GM10266 (cell line): Measurements from ENCODE around the gene BTBD2.

Experiments
- DNase-seq: peaks from one replicate; pipeline ENCODE4 v3.0.0; 2012; ENCODE audit errors: extremely low spot score
- CTCF ChIP-seq: IDR thresholded peaks from 2 replicates; pipeline ENCODE4 v1.5.1; 2012; ENCODE audit warnings: mild to moderate bottlenecking, low read depth; ENCODE audit not compliant: control insufficient read depth, insufficient read depth; ENCODE audit errors: missing control alignments

Gene BTBD2

DNA sequence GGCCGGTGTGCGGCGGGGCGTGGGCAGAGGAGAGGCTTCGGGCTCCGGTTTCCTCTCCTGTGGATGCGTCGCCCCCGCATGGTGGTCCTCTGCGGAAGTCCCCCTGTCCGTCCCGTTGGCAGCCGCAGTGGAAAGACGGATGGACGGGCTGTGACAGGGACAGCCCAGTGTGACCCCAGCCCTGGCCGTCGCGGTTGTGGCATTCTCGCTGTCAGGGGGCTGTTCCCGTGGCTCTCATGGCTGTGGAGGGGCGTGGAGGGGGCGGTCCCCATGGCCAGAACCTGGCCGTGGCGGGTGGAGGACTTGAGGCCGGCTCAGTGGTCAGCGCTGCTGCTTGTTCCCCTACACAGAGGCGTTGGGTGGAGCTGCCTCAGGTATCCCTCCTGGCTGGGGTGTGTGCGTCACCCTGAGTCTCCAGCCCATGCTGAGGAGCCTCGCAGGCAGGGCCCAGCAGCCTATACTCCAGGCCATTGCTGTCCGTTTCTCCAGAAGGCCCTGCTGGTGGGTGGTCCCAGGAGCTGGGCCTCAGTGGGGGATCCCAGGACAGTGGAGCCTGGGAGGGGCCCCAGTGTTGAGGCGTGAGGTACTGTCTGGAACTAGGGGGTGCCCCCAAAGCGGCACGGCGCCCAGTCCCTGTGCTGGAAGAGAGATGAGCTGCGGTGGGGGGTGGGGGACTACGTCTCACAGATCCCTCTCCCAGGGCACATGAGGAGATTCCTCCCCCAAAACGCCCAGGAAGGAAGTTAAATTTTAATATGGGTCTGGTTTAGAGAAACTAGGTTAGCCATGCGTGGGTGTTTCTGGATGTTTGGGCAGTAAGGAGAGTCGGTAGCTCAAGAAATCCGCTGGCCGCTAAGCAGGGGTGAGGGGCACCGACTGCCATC, 54.3 kb downstream of the BTBD2 start:
- DNase-seq = no peak
- no peak for TF ChIP-seq CTCF

DNA sequence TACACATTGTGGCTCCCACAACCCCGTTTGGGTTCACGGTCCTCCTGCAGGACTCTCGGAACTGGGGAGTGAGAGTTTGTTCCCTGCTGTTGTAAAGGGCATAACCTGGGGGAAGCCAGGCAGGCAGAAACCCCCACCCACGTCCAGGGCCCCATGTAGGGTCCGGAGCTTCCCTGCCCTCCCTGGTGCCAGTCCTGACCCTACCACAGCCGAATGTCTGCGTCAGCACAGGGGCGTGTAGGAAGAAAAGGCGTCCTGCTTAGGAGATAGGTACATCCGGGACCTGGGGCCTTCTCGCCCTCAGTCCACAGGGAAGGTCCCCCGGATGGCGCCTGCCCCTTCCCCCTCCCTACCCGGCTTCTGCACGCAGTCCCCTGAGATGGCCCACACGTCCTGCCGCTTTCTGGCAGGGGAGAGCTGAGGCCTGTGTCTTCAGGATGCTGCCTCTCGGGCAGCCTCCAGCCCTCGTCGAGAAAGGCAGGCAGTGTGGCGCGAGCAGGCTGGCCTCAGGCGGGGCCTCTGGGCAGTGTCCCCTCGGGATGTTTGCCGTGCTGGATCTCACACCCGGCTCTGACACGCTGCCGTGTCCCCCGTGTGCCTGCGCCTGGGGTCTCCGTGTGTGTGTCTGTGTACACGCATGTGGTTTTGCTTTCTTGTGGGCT, 55.5 kb downstream of the BTBD2 start:
- TF ChIP-seq CTCF = no peak

GRCh38 chr19:1957562-1958248, 57.8 kb downstream of the BTBD2 start:
- no peak for DNase-seq
- no peak for TF ChIP-seq CTCF

More for the DNA sequence above, 55.5 kb downstream of the BTBD2 start:
- DNase-seq = no peak

DNA sequence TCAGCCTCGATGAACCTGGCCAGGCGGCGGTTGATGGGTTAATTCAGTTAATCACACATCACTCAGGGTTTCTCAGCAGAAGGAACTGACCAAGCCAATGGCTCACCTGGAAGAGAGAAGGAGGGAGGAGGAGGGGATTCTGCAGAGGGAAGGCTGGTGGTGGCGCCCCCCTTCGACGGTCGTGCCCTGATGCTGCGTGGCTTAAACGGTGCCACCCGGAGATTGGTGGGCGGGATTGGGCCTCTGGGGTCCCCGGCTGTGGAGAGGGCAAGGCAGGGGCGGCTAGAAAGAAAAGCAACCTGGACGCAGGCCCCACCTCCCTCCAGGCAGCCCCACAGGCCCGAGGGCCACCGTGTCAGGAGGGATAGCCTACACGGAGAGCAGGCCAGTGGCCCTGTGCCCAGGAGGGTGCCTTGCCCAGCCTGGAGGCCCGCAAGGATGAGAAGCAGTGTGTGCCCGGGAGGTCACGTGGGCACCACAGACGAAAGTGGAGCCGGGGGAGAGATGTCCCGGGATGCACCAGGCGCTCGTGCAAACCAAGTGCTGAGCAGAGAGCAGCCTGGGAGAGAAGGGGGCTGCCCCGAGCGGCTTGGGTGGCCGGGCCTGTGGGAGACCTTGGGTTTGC, 58.5 kb downstream of the BTBD2 start:
- no peak for TF ChIP-seq CTCF
- DNase-seq = no peak

GRCh38 chr19:1956122-1956494, 59.4 kb downstream of the BTBD2 start:
- DNase-seq = no peak
- no peak for TF ChIP-seq CTCF

DNA sequence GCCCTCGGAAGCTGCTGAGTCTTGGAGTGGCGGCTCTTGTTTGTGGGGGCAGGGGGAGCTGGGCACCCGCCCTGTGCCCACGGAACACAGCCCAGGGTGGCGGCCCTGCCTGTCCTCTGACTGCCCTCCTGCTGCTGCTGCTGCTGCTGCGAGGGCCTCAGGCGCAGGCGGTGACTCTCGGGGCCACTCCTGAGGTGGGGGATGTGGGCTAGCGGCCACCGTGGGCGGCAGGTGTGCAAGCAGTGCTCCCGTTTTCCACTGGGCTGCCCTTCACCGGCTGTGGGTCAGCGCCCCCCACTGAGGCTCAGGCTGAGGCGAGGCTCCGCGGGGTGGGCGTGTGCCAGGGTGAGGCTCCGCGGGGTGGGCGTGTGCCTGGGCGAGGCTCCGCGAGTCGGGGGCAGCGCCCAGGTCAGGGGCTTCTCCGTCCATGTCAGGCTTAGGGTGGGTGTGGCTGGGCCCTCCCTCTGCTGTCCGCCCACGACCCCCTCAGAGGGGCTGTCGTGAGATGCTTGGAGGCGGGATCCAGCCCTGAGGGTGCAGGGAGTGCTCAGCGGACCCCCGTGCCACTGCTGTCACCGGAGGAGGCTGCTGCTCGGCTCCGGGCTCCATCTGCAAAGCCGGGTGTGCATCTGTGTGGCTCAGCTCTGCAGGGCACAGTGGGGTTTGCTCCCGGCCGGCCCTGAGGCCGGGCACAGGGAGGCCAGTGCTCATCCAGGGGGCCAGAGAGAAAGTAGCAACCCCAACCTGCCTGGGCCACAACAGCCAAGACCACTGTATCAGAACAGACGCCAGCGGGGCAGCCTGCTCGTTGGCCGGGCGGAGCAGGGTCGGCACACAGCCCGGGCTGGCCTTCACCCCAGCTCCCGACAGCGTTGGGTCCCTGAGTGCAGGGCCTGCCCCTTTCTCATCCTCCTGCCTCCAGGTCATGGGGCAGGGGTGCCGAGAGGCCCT, 60.1 kb downstream of the BTBD2 start:
- DNase-seq = no peak
- TF ChIP-seq CTCF = no peak
